GM10847 (cell line): ENCODE measurements around the gene PYCARD.

Experiments
- POLR2A ChIP-seq: IDR thresholded peaks from 2 replicates; pipeline ENCODE4 v1.6.1; 2011; ENCODE audit not compliant: insufficient read length; ENCODE audit errors: extremely low read depth

PYCARD gene

DNA sequence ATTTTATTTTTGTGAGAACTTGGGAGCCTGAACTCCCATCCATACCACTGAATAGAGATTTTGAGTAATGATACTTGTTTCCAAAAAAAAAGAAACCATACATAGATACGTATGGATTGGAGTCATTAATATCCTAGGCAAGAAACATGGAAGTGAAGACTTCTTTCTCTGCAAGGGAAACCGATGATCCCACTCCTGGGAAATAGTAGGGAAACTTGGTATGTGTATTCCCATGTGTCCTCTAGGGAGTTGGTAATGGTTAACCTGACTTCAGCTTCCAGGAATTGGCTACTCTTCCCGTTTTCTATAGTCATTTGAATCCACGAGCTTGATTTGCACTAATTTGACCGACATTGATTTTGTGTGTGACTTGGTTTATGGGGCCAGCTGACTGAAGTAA, 17.2 kb downstream of the PYCARD start:
- no peak for TF ChIP-seq POLR2A

GRCh38 chr16:31184888-31185287, 17.7 kb downstream of the PYCARD start:
- TF ChIP-seq POLR2A, result no peak

DNA sequence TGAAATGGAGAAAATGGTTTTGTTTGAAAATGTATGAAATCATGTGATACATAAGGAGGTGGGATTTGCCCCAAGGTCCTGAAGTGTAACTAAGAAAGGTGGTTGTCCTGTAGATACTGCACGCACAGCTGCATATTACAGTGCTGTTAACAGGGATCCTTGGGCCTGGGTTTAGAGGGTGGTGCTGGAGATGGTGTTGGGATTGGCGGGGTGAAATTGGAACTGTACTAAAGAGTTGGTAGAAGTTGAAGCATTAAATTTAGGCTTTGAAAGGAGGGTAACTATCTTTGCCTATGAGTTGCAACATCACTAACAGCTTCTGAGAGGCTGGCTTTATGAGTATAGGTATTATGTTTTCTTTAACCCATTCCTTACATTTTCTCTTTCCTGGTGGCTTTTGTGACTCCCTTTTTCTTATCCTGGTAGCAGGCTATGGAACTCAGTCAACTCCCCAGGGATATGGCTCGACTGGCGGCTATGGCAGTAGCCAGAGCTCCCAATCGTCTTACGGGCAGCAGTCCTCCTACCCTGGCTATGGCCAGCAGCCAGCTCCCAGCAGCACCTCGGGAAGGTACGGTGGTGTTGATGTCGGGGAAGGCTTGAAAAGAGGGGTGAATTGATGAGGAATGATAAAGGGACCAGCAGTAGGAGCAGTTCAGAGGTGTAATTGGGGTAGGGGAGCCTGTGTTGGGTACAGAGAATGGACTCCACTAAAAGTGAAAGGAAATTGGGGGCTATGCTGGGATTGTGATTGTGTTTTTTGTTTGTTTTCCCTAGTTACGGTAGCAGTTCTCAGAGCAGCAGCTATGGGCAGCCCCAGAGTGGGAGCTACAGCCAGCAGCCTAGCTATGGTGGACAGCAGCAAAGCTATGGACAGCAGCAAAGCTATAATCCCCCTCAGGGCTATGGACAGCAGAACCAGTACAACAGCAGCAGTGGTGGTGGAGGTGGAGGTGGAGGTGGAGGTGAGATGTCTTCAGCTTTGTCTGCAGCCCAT, 18.8 kb downstream of the PYCARD start:
- no peak for TF ChIP-seq POLR2A

GRCh38 chr16:31182391-31182790, 20.2 kb downstream of the PYCARD start:
- TF ChIP-seq POLR2A, result no peak

- no peak for TF ChIP-seq POLR2A
Observed at GRCh38 chr16:31181102-31181830, 21.3 kb downstream of the PYCARD start.

DNA sequence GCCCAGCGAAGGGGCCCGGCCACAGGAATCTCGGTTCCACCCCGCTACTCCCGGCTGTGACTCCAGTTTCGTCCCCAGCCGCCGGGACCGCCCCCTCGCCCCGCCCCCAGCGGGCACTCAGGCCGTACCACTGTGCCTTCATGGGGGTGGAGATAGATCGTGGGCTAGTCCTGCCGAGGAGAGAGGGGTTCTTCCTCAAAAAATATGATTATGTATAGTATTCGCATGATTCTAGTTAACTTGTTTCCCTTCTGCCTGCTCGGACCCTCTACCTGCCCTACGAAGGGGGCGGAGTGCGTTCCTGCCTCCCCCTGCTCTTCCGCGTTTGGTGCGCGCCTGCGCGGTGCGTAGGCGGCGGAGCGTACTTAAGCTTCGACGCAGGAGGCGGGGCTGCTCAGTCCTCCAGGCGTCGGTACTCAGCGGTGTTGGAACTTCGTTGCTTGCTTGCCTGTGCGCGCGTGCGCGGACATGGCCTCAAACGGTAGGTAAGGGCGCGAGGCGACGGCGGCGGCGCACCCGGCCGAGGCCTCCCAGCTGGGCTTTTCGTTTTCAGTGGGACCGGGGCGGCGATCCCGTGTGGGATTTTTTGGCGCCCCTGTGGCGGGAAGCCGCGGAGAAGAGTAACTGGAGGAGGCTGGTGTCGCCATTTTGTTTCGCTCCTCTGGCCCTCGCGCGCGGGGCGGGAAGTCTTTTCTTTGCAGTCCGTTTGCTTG, 22.7 kb downstream of the PYCARD start, which contains the start of gene FUS:
FUS (plus strand) TSS at position 393 of the 713 bp plus-strand sequence; CDS start at position 469, 76 bp downstream.
- peak; percentile 100 for TF ChIP-seq POLR2A

GRCh38 chr16:31179219-31179746, 23.3 kb downstream of the PYCARD start:
- TF ChIP-seq POLR2A, result no peak

GRCh38 chr16:31177136-31177535, 25.4 kb downstream of the PYCARD start:
- no peak for TF ChIP-seq POLR2A

- TF ChIP-seq POLR2A, result no peak
Observed at GRCh38 chr16:31168848-31169247, 33.7 kb downstream of the PYCARD start.

DNA sequence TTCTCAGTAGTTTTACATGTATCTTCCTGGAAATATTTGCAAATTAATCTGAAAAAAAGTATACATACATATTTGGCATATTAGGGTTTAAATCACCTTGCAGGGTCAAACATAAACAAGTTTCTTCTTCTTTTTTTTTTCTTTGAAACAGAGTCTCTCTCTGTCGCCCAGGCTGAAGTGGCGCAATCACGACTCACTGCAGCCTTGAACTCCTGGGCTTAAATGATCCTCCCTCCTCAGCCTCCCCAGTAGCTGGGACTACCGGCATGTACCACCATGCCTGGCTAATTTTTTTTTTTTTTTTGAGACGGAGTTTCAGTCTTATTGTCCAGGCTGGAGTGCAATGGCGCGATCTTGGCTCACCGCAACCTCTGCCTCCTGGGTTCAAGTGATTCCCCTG, 35.2 kb downstream of the PYCARD start:
- TF ChIP-seq POLR2A, result no peak

- no peak for TF ChIP-seq POLR2A
Observed at GRCh38 chr16:31157136-31157535, 45.4 kb downstream of the PYCARD start.
